Glutamatergic neuron (in vitro differentiated cells): Measurements from ENCODE around the gene ST6GALNAC5. TPM values are rescaled to one million over a fixed set of nuclear protein-coding genes. Genes with fewer than 3 reads are reported as not detected.

Experiments used
- DNase-seq: peaks from one replicate; pipeline ENCODE4 v3.0.0; 2022
- H3K27ac Mint-ChIP-seq: one replicate; pipeline ENCODE4 v1.8.0; 2020; ENCODE audit warnings: mild to moderate bottlenecking, mixed read lengths, inconsistent platforms; ENCODE audit not compliant: unreplicated experiment
- H3K27me3 Mint-ChIP-seq: one replicate; pipeline ENCODE4 v1.8.0; 2020; ENCODE audit warnings: mild to moderate bottlenecking, moderate library complexity, mixed read lengths, inconsistent platforms; ENCODE audit not compliant: unreplicated experiment
- H3K36me3 Mint-ChIP-seq: one replicate; pipeline ENCODE4 v1.8.0; 2020; ENCODE audit warnings: mild to moderate bottlenecking, mixed read lengths, inconsistent platforms; ENCODE audit not compliant: unreplicated experiment
- H3K4me1 Mint-ChIP-seq: one replicate; pipeline ENCODE4 v1.8.0; 2020; ENCODE audit warnings: mild to moderate bottlenecking, low read depth, mixed read lengths, inconsistent platforms; ENCODE audit not compliant: unreplicated experiment
- H3K4me3 Mint-ChIP-seq: one replicate; pipeline ENCODE4 v1.8.0; 2020; ENCODE audit warnings: mild to moderate bottlenecking, mixed read lengths, inconsistent platforms; ENCODE audit not compliant: unreplicated experiment
- H3K9me3 Mint-ChIP-seq: one replicate; pipeline ENCODE4 v1.8.0; 2020; ENCODE audit warnings: mild to moderate bottlenecking, moderate library complexity, mixed read lengths, inconsistent platforms; ENCODE audit not compliant: unreplicated experiment
- CTCF ChIP-seq: fragments of 200-600 bp; sonication (generic); IDR thresholded peaks from one replicate; pipeline ENCODE4 v1.5.0; 2021; ENCODE audit not compliant: partially characterized antibody, unreplicated experiment
- total RNA-seq: library from RNA; stranded (reverse); fragmentation: NEBNext Ultra II Directional; extraction: Animal tissue kit (Norgen Biotek cat#: 25700); gene quantifications from one replicate; pipeline ENCODE4 v1.2.1, GENCODE V29; 2021; ENCODE audit not compliant: unreplicated experiment

ST6GALNAC5 gene
- total RNA-seq, 1 donor from 2014 or later, result 141 TPM

- no peak for TF ChIP-seq CTCF
- no peaks in the 10 kb centered on the region for H3K27me3 Mint-ChIP-seq
- H3K27ac Mint-ChIP-seq, result no peak overlapping the region
- no peak for DNase-seq
- peaks cover 3% of the 10 kb centered on the region for H3K9me3 Mint-ChIP-seq
- H3K36me3 Mint-ChIP-seq, result peaks cover 5% of the 10 kb centered on the region
- H3K4me1 Mint-ChIP-seq, result peaks cover 21% of the 10 kb centered on the region
- no peak overlapping the region for H3K4me3 Mint-ChIP-seq
Measured at GRCh38 chr1:76862447-76862846, 4.8 kb upstream of the ST6GALNAC5 start.

- H3K36me3 Mint-ChIP-seq, result peaks cover 5% of the 10 kb centered on the region
- no peak for TF ChIP-seq CTCF
- no peak overlapping the region for H3K27ac Mint-ChIP-seq
- H3K4me1 Mint-ChIP-seq, result peaks cover 13% of the 10 kb centered on the region
- H3K4me3 Mint-ChIP-seq, result no peak overlapping the region
- H3K9me3 Mint-ChIP-seq, result peaks cover 8% of the 10 kb centered on the region
- H3K27me3 Mint-ChIP-seq, result peaks cover 4% of the 10 kb centered on the region
- no peak for DNase-seq
Measured at GRCh38 chr1:76864383-76864782, 2.9 kb upstream of the ST6GALNAC5 start.

GRCh38 chr1:76865696-76866286, 1.5 kb upstream of the ST6GALNAC5 start:
- H3K4me1 Mint-ChIP-seq, result peaks cover 19% of the 10 kb centered on the region
- H3K27me3 Mint-ChIP-seq, result peaks cover 6% of the 10 kb centered on the region
- H3K4me3 Mint-ChIP-seq, result peak overlapping the region; percentile 91
- peak overlapping the region; percentile 69 for H3K27ac Mint-ChIP-seq
- no peak for DNase-seq
- TF ChIP-seq CTCF, result no peak
- peaks cover 10% of the 10 kb centered on the region for H3K9me3 Mint-ChIP-seq
- no peaks in the 10 kb centered on the region for H3K36me3 Mint-ChIP-seq

GRCh38 chr1:76866566-76866965, 714 bp upstream of the ST6GALNAC5 start:
- no peaks in the 10 kb centered on the region for H3K36me3 Mint-ChIP-seq
- no peak for TF ChIP-seq CTCF

GRCh38 chr1:76868154-76868882, 1.0 kb downstream of the ST6GALNAC5 start:
- peak; percentile 77 for DNase-seq
- H3K27me3 Mint-ChIP-seq, result peaks cover 8% of the 10 kb centered on the region
- no peak for TF ChIP-seq CTCF
- peak overlapping the region; percentile 91 for H3K4me3 Mint-ChIP-seq
- peaks cover 29% of the 10 kb centered on the region for H3K4me1 Mint-ChIP-seq
- H3K27ac Mint-ChIP-seq, result peak overlapping the region; percentile 94
- peaks cover 6% of the 10 kb centered on the region for H3K36me3 Mint-ChIP-seq
- peaks cover 10% of the 10 kb centered on the region for H3K9me3 Mint-ChIP-seq

More at GRCh38 chr1:76866566-76866965, 714 bp upstream of the ST6GALNAC5 start:
- peaks cover 24% of the 10 kb centered on the region for H3K4me1 Mint-ChIP-seq
- DNase-seq, result no peak
- H3K27me3 Mint-ChIP-seq, result peaks cover 8% of the 10 kb centered on the region
- H3K27ac Mint-ChIP-seq, result no peak overlapping the region
- H3K9me3 Mint-ChIP-seq, result peaks cover 10% of the 10 kb centered on the region
- H3K4me3 Mint-ChIP-seq, result peak overlapping the region; percentile 91
